ENCODE data around the gene TMEM236.

TMEM236 gene

GRCh38 chr10:17737027-17737965 lies 14.7 kb upstream of the TMEM236 start:
- 69 to 70% methylated on average over 12 of the region's 12 CpGs for WGBS, 2 experiments

GRCh38 chr10:17740668-17741067 lies 11.3 kb upstream of the TMEM236 start:
- H3K27me3 ChIP-seq (ENCODE audit: control insufficient read depth, insufficient read depth, low read length, poor library complexity, severe bottlenecking) = no peaks in the 10 kb centered on the region
- no peak overlapping the region for H3K4me3 ChIP-seq (ENCODE audit: insufficient read depth, low read depth, low read length)
- 100% methylated on average over 1 of the region's 1 CpG; no CpG with 5 or more reads in 1 of the 2 experiments for WGBS, 2 experiments

More at GRCh38 chr10:17737027-17737965, 14.7 kb upstream of the TMEM236 start:
- Histone ChIP-seq H3K4me1 (ENCODE audit: control insufficient read depth, insufficient read depth, low read length) (no peaks in the 10 kb centered on the region), H3K9me3 (ENCODE audit: control insufficient read depth, low read length) (no peaks in the 10 kb centered on the region), H3K27me3 (ENCODE audit: control insufficient read depth, insufficient read depth, low read length, poor library complexity, severe bottlenecking) (no peaks in the 10 kb centered on the region), H3K36me3 (ENCODE audit: control insufficient read depth, insufficient read depth, low read length) (no peaks in the 10 kb centered on the region), H3K4me3 (ENCODE audit: insufficient read depth, low read depth, low read length) (no peak overlapping the region), H3K27ac (ENCODE audit: insufficient read depth, low read depth, low read length, poor library complexity, severe bottlenecking) (no peak overlapping the region)

GRCh38 chr10:17742918-17743317 lies 9.1 kb upstream of the TMEM236 start:
- Histone ChIP-seq H3K9me3 (ENCODE audit: control insufficient read depth, low read length) (no peaks in the 10 kb centered on the region), H3K36me3 (ENCODE audit: control insufficient read depth, insufficient read depth, low read length) (no peaks in the 10 kb centered on the region), H3K4me1 (ENCODE audit: control insufficient read depth, insufficient read depth, low read length) (no peaks in the 10 kb centered on the region), H3K27ac (ENCODE audit: insufficient read depth, low read depth, low read length, poor library complexity, severe bottlenecking) (no peak overlapping the region), H3K4me3 (ENCODE audit: insufficient read depth, low read depth, low read length) (no peak overlapping the region), H3K27me3 (ENCODE audit: control insufficient read depth, insufficient read depth, low read length, poor library complexity, severe bottlenecking) (no peaks in the 10 kb centered on the region)
- 44 to 50% methylated on average over 14 of the region's 14 CpGs for WGBS, 2 experiments

More at GRCh38 chr10:17740668-17741067, 11.3 kb upstream of the TMEM236 start:
- Histone ChIP-seq H3K9me3 (ENCODE audit: control insufficient read depth, low read length) (no peaks in the 10 kb centered on the region), H3K4me1 (ENCODE audit: control insufficient read depth, insufficient read depth, low read length) (no peaks in the 10 kb centered on the region), H3K36me3 (ENCODE audit: control insufficient read depth, insufficient read depth, low read length) (no peaks in the 10 kb centered on the region), H3K27ac (ENCODE audit: insufficient read depth, low read depth, low read length, poor library complexity, severe bottlenecking) (no peak overlapping the region)

- WGBS, 2 experiments = 84 to 97% methylated on average over 2 of the region's 3 CpGs
These were observed 8.6 kb upstream of the TMEM236 start for GRCh38 chr10:17743437-17743836.

GRCh38 chr10:17744341-17744861 lies 7.6 kb upstream of the TMEM236 start:
- H3K27ac ChIP-seq (ENCODE audit: insufficient read depth, low read depth, low read length, poor library complexity, severe bottlenecking) = no peak overlapping the region
- H3K9me3 ChIP-seq (ENCODE audit: control insufficient read depth, low read length) = no peaks in the 10 kb centered on the region
- H3K4me1 ChIP-seq (ENCODE audit: control insufficient read depth, insufficient read depth, low read length) = no peaks in the 10 kb centered on the region
- WGBS, 2 experiments = 94 to 96% methylated on average over 6 of the region's 6 CpGs
- no peaks in the 10 kb centered on the region for H3K27me3 ChIP-seq (ENCODE audit: control insufficient read depth, insufficient read depth, low read length, poor library complexity, severe bottlenecking)
- no peak overlapping the region for H3K4me3 ChIP-seq (ENCODE audit: insufficient read depth, low read depth, low read length)
- no peaks in the 10 kb centered on the region for H3K36me3 ChIP-seq (ENCODE audit: control insufficient read depth, insufficient read depth, low read length)

More at GRCh38 chr10:17743437-17743836, 8.6 kb upstream of the TMEM236 start:
- Histone ChIP-seq H3K9me3 (ENCODE audit: control insufficient read depth, low read length) (no peaks in the 10 kb centered on the region), H3K4me3 (ENCODE audit: insufficient read depth, low read depth, low read length) (no peak overlapping the region), H3K36me3 (ENCODE audit: control insufficient read depth, insufficient read depth, low read length) (no peaks in the 10 kb centered on the region), H3K27me3 (ENCODE audit: control insufficient read depth, insufficient read depth, low read length, poor library complexity, severe bottlenecking) (no peaks in the 10 kb centered on the region), H3K4me1 (ENCODE audit: control insufficient read depth, insufficient read depth, low read length) (no peaks in the 10 kb centered on the region), H3K27ac (ENCODE audit: insufficient read depth, low read depth, low read length, poor library complexity, severe bottlenecking) (no peak overlapping the region)

- no peaks in the 10 kb centered on the region for H3K9me3 ChIP-seq (ENCODE audit: control insufficient read depth, low read length)
- no peaks in the 10 kb centered on the region for H3K27me3 ChIP-seq (ENCODE audit: control insufficient read depth, insufficient read depth, low read length, poor library complexity, severe bottlenecking)
- H3K27ac ChIP-seq (ENCODE audit: insufficient read depth, low read depth, low read length, poor library complexity, severe bottlenecking) = no peak overlapping the region
- H3K36me3 ChIP-seq (ENCODE audit: control insufficient read depth, insufficient read depth, low read length) = no peaks in the 10 kb centered on the region
- no peaks in the 10 kb centered on the region for H3K4me1 ChIP-seq (ENCODE audit: control insufficient read depth, insufficient read depth, low read length)
- 95 to 96% methylated on average over 10 of the region's 10 CpGs for WGBS, 2 experiments
- no peak overlapping the region for H3K4me3 ChIP-seq (ENCODE audit: insufficient read depth, low read depth, low read length)
These were observed 4.0 kb upstream of the TMEM236 start for GRCh38 chr10:17747883-17748550.

GRCh38 chr10:17749890-17750289 lies 2.1 kb upstream of the TMEM236 start:
- Histone ChIP-seq H3K27ac (ENCODE audit: insufficient read depth, low read depth, low read length, poor library complexity, severe bottlenecking) (no peak overlapping the region), H3K36me3 (ENCODE audit: control insufficient read depth, insufficient read depth, low read length) (no peaks in the 10 kb centered on the region), H3K4me3 (ENCODE audit: insufficient read depth, low read depth, low read length) (no peak overlapping the region), H3K4me1 (ENCODE audit: control insufficient read depth, insufficient read depth, low read length) (no peaks in the 10 kb centered on the region), H3K27me3 (ENCODE audit: control insufficient read depth, insufficient read depth, low read length, poor library complexity, severe bottlenecking) (no peaks in the 10 kb centered on the region), H3K9me3 (ENCODE audit: control insufficient read depth, low read length) (no peaks in the 10 kb centered on the region)
- 88 to 90% methylated on average over 7 to 8 of the region's 8 CpGs for WGBS, 2 experiments

- Histone ChIP-seq H3K4me1 (ENCODE audit: control insufficient read depth, insufficient read depth, low read length) (no peaks in the 10 kb centered on the region), H3K27me3 (ENCODE audit: control insufficient read depth, insufficient read depth, low read length, poor library complexity, severe bottlenecking) (no peaks in the 10 kb centered on the region), H3K9me3 (ENCODE audit: control insufficient read depth, low read length) (no peaks in the 10 kb centered on the region), H3K4me3 (ENCODE audit: insufficient read depth, low read depth, low read length) (no peak overlapping the region), H3K36me3 (ENCODE audit: control insufficient read depth, insufficient read depth, low read length) (no peaks in the 10 kb centered on the region), H3K27ac (ENCODE audit: insufficient read depth, low read depth, low read length, poor library complexity, severe bottlenecking) (no peak overlapping the region)
- WGBS, 2 experiments = 93 to 95% methylated on average over 7 of the region's 7 CpGs
These were observed 4.7 kb downstream of the TMEM236 start for GRCh38 chr10:17756557-17757217.

- Histone ChIP-seq H3K27me3 (ENCODE audit: control insufficient read depth, insufficient read depth, low read length, poor library complexity, severe bottlenecking) (no peaks in the 10 kb centered on the region), H3K4me3 (ENCODE audit: insufficient read depth, low read depth, low read length) (no peak overlapping the region), H3K9me3 (ENCODE audit: control insufficient read depth, low read length) (no peaks in the 10 kb centered on the region), H3K4me1 (ENCODE audit: control insufficient read depth, insufficient read depth, low read length) (no peaks in the 10 kb centered on the region), H3K36me3 (ENCODE audit: control insufficient read depth, insufficient read depth, low read length) (no peaks in the 10 kb centered on the region), H3K27ac (ENCODE audit: insufficient read depth, low read depth, low read length, poor library complexity, severe bottlenecking) (no peak overlapping the region)
- 80 to 98% methylated on average over 1 to 2 of the region's 2 CpGs for WGBS, 2 experiments
These were observed 6.2 kb downstream of the TMEM236 start for GRCh38 chr10:17758200-17758599.

GRCh38 chr10:17758896-17759295 lies 6.9 kb downstream of the TMEM236 start:
- no peaks in the 10 kb centered on the region for H3K9me3 ChIP-seq (ENCODE audit: control insufficient read depth, low read length)
- no peak overlapping the region for H3K27ac ChIP-seq (ENCODE audit: insufficient read depth, low read depth, low read length, poor library complexity, severe bottlenecking)
- H3K4me3 ChIP-seq (ENCODE audit: insufficient read depth, low read depth, low read length) = no peak overlapping the region
- no peaks in the 10 kb centered on the region for H3K4me1 ChIP-seq (ENCODE audit: control insufficient read depth, insufficient read depth, low read length)
- H3K36me3 ChIP-seq (ENCODE audit: control insufficient read depth, insufficient read depth, low read length) = no peaks in the 10 kb centered on the region
- no peaks in the 10 kb centered on the region for H3K27me3 ChIP-seq (ENCODE audit: control insufficient read depth, insufficient read depth, low read length, poor library complexity, severe bottlenecking)
